GM21825 (cell line): ENCODE measurements around the gene CUL2.
A peak's percentile ranks its signal among the peaks of the same experiment; 100 is the strongest.
"Not testable (repeated sequence)": the region's sequence is repeated elsewhere in the genome, so short reads cannot be mapped to it uniquely, and the experiment has no call there.

Experiments
- ATAC-seq: cut with Tn5 transposase; IDR thresholded peaks from one replicate; pipeline ENCODE4 v1.9.1; 2021; ENCODE audit warnings: mild to moderate bottlenecking, moderate library complexity; ENCODE audit not compliant: unreplicated experiment

The CUL2 gene

DNA sequence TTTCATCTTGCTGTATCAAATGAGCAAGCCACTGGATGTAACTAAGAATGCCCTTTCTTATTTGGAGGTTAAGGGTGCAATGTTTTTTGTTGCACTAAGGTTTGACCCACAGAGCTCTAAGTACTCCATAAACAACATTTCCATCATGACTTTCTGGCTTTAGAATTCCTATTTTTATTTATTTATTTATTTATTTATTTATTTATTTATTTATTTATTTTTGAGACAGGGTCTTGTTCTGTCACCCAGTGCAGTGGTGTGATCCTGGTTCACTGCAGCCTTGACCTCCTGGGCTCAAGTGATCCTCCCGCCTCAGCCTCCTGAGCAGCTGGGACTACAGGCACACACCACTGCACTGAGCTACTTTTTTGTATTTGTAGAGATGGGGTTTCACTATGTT, 9.9 kb downstream of the CUL2 start:
- not testable (repeated sequence) for ATAC-seq

DNA sequence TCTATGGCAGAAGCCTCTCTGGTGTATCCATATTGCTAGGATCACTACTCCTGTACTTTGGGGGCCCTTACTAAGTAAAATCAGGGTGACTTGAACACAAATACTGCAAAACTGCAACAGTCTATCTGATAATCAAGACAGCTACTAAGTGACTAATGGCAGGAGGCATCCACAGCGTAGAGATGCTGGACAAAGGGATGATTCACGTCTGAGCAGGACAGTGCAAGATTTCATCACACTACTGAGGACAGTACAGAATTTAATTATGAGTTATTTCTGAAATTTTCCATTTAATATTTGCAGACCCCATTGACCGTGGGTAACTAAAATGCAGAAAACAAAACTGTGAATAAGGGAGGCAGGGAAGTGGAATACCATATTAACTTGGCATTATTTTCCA, 10.4 kb downstream of the CUL2 start:
- no peak for ATAC-seq

DNA sequence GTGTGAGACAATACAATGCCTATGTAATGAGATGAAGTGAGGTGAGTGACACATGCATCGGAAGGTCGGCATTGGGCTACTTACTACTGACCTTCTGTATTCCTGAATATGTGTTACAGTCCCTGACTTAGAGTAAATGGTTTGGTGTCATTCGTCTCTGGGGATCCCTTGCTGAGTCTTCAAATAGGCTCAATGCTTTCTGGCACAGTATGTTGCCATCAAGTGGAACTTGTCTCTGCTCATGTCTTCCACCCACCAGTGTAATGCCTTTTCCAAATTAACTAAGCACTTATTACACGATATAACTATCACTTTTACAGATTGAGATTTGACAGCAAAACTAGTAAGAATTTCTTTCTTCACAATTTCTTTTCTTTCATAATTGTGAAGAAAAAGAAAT, 10.9 kb downstream of the CUL2 start:
- no peak for ATAC-seq

DNA sequence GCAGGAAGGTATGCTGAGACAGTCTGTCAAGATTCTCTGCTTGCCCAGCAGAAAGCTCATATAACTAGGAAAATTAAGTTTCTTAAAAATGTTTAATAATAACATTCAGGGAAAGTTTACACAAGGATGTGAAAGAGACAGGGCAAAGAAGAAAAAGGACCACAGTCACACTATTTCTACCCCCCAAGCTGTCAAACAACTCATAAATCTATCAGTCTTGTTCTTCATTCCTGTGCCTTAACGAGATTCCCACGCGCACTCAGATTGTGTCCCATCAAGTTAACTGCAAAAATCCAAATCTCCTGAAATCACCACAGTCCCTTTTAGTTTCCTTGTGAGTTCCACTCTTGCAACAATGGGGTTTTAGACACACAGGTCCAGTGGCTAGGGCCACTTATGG, 14.9 kb downstream of the CUL2 start:
- ATAC-seq = no peak

DNA sequence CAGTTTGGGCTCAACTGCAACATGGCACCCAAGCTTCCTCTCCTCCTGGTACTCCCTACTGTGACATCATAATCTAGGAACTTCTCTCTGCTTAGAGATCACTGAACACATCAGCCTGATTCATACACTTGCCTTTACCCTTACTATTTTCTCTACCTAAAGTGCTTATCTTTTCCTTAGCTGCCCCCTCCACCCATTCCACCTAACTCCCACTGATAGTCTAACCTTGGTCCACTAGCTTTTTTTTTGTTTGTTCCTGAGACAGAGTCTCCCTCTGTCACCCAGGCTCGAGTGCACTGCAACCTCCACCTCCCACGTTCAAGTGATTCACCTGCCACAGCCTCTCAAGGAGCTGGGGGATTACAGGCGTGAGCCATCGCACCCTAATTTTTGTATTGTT, 15.9 kb downstream of the CUL2 start:
- ATAC-seq = no peak

DNA sequence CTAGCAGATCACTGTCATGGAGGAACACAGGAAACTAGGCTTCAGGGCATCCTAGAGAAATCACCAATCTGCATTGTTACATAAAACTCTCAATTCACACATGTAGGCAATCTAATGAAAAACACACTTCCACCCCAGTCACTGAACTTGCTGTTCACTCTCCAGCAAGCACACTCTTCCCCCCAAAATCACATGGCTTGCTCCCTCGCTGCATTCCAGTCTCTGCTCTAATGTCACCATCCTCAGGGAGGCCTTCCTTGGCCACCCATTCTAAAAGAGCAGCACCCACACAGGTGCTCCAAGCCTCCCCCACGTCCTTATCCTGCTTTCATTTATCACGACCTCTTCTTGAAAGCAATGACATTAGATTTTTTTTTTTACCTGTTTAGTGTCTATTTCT, 19.6 kb downstream of the CUL2 start:
- no peak for ATAC-seq

DNA sequence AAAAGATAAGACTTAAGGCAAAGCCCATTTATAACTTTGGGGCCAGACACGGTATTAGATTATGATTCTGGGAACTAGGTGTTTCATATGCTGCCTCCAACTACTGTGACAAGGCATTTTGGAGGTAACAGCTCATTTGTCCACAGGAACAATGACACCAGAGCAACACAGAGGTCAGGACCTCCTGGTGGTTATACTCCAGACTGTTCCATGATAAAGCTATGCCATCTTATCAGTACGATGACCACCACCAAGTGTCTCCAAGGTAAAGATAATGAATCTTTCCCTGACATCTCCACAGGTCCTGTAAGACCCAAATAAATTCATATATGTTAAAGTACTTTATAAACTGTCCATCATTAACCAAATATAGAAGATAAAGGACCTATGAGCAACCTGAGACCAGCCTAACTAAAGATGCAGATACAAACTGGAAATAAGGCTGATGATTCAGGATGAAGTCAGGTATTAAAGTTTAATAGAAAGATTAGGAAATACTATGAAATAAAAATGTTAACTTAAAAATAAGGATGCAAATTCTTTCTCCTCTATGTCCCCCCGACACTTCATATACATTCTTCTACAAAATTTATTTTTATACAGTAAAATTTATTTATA, 26.2 kb downstream of the CUL2 start:
- ATAC-seq = no peak

DNA sequence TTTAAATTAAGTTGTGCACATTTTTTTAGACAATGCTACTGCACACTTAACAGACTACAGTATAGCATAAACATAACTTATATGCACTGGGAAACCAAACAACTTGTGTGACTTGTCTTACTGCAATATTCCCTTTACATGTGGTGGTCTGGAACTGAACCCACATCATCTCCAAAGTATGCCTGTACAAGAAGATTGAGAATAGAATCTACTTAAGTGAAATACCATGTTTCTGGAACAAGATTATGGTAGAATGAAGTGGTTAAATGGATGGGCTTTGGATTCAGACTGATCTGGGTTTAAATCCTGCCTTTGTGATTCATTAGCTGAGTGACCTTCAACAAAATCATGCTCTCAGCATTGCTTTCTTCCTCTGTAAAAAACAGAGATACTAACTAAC, 30.7 kb downstream of the CUL2 start:
- ATAC-seq = no peak

DNA sequence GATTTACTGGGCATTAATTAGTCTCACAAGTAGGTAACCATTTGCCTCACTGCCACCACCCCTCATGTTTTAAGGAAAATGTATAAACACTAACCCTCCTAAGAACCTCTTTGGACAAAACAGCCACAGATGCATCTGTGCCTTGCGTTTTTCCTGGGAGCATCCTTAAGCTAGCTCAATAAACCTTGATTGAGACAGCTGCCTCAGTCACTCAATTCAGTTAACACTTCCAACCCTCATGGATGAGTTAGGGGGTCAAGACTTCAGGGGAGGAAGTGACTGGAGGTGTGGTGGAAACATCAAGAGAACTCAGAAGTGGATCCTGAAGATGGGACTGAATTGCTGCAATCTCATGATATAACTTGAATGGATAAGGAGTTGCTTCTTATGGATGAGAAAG, 31.5 kb downstream of the CUL2 start:
- peak; percentile 11 for ATAC-seq

DNA sequence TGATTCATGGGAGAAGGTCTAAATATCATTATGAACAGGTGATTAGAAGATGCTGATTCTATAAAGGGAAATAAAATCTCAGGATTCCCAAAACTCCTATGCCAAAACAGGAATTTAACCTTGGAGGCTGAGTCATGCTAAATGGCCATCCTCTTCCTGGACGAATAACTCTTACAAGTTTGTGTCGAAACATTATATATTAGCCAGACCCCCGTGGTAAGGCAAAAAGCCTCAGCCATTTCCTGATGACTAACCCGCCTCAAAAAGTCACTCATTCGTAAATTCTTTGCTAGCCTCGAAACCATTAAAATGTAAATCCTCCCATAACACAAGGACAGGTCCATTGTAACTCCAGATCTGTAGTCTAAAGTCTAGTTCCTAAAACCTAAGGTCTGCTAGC, 32.0 kb downstream of the CUL2 start:
- peak; percentile 81 for ATAC-seq

DNA sequence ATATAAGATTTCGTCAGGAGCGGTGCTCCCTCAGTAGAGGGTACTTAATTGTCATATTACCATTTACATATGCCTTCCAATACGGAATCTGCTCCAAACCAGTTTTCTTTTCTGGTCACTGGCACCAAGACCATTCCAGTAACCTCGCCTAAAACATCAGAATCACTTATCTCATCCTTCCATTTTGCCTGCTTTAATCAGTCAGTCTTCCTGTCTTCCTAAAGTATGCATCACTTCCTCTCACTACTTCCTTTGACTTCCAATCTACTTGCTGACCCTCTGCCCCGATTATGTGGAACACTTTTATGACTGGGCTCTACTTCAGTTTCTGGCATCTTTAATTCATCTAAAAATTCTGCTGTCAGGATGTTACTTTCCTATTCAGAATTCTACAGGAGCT, 33.5 kb downstream of the CUL2 start:
- no peak for ATAC-seq

DNA sequence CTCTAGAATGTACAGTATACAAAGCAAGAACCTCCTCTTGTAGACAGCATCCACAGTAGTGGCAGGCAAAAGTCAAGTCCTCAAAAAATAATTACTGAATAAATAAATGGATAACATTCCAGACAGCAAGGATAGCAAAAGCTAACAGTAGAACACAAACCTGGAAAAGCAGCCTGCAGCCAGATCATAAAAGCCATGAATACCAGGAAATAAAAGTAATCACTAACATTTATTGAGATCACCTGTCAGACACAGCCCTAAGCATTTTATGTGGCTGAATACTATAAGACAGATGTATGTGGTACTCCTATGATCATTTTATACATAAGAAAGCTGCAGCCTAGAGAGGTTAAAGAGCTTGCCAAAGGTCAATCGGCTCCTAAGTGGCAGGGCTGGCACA, 34.0 kb downstream of the CUL2 start:
- ATAC-seq = no peak

DNA sequence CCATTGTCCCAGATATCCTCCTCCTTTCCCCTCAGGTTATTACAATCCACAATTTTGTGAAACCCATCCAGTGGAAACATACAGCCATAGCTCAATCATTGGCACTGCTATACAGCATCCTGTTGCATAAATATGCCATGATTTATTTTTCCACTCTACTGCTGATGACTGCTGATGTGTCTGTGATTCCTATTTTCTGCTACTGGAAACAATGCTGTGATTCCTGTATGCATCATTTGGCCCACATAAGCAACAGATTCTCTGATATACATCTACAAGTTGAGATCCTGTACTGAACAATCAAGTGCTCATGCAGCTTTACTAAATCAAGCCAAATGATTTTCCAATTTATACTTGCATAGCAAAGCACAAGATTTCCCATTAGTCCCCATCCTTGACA, 39.6 kb downstream of the CUL2 start:
- no peak for ATAC-seq

DNA sequence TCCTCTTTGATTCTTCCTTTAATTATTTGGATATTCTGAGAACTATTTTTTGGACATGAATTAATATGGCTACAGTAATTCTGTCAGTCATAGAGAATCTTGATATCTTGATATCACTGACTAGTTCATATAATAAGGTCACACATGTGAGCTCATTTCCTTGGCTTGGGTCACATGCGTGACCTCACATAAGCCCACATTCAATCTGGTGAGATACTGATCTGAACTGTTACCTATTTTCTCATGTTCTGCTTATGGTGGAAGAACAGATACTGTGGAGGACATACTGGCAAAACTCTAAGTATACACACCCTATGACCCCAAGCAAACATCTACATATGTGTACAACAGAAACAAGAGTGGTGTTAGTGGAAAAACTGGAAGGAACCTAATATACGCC, 44.1 kb downstream of the CUL2 start:
- no peak for ATAC-seq

DNA sequence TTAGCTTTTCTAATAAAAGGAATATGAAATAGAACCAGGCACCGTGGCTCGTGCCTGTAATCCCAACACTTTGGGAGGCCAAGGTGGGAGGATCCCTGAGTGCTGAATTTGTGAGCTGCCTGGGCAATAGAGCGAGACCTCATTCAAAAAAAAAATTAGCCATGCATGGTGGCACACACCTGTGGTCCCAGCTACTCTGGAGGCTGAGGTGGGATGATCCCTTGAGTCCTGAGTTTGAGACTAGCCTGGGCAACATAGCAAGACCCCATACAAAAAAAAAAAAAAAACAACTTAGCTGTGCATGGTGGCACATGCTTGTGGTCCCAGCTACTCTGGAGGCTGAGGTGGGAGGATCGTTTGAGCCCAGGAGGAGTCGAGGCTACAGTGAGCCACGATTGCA, 44.9 kb downstream of the CUL2 start:
- not testable (repeated sequence) for ATAC-seq

DNA sequence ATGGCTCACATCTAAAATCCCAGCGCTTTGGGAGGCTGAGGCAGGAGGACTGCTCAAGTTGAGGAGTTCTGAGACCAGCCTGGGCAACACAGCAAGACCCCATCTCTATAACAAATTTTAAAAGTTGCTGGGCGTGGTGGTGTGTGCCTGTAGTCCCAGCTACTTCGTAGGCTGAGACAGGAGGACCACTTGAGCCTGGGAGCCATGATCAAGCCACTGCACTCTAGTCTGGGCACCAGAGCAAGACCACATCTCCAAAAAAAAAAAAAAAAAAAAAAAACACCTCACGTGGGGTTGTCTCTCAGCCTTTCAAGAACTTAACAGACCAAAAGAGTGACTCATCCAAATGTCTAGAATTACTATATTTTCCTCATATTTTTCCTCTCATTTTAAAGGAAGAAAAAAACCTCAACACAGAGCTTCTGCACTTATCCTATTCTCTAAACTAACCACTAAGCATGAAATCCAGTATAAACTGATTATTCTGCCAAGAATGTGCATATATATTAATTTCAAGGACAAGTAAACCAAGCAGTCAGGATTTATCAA, 46.3 kb downstream of the CUL2 start:
- no peak for ATAC-seq

DNA sequence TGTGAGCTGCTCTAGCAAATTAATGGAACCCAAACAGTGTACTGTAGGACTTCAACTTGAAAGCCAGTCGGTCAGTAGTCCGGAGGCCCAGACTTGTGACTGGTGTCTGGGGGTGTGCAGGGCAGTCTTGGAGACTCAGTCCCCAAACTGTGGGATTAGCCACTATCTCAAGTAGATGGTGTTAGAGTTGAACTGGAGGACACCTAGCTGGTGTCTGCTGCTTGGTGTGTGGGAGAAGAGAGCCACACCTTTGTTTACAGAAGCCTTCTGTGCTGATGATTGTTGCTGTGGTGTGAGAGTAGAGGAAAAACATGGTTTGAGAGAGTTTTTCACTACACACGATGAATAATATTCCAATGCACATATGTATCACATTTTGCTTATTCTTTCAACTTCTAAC, 47.4 kb downstream of the CUL2 start:
- ATAC-seq = no peak

DNA sequence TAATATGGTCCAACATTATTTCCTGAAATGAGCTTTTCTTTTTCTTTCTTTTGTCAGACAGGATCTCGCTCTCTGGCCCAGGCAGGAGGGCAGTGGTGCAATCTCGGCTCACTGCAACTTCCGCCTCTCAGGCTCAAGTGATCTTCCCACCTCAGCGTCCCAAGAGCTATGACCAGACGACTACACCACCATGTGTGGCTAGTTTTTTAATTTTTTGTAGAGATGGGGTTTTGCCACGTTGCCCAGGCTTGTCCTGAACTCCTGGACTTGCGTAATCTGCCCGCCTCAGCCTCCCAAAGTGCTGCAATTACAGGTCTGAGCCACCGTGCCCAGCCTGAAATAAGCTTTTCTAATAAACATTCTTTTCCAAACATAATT, 48.6 kb downstream of the CUL2 start:
- ATAC-seq = no peak

DNA sequence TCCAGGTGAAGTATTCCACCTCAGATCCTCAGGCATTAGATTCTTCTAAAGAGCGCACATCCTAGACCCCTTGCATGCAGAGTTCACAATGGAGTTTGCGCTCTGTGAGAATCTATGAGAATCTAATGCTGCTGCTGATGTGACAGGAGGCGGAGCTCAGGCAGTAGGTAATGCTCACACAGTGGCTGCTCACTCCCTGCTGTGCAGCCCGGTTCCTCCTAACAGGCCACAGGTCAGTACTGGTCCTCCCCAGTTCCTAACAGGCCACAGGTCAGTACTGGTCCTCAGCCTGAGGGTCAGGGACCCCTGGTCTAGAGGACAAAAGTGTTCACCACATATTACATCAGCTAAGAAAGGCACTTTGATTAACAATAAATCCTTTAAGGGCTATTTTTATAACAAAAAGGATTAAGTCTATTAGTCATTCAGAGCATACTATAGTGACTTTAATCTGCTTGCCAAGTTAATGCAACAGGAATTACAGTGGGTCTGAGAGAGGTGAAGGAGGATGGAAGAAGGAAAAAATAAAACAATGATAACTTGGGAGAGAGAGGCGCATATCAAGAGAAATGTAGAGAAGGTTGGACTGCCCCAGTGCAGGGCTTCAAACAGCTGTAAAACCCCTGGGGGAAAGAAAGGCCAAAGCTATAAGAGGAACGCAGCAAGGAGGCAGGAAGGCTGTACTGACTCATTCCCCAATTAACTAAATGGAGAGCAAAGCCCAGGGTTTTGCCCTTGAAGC, 49.2 kb downstream of the CUL2 start:
- ATAC-seq = no peak

DNA sequence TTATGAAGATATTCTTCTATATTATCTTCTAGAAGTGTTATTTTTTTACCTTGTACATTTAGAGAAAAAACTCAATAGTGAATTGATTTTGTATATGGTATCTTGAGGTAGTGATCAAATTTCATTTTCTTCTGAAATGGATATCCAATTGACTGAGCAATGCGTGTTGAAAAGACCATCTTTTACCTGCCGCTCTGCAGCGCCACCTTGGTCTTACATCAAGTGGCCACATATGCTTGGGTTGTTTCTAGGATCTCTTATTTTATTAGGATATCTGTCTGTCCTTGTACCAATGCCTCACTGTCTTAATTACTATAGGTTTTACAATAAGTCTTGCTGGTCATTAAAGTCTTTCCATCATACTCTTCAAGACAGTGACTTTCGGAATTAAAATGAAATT, 53.0 kb downstream of the CUL2 start:
- ATAC-seq = no peak

DNA sequence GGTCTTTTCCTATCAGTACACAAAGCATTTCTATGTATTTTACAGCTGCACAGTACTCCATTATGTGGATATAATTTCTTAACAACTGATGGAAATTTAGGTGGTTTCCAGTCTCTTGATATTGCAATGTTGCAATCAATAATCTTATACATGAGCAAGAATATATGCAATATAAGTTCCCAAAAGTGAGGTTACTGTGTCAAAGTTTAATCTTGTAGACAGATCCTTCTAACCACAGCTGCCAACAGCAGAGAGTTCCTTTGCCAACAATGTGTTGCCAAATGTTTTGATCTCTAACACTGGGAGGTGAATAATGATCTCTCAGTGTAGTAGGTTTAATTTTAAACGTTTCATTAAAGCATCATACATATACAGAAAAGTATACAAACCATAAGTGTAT, 54.5 kb downstream of the CUL2 start:
- no peak for ATAC-seq

DNA sequence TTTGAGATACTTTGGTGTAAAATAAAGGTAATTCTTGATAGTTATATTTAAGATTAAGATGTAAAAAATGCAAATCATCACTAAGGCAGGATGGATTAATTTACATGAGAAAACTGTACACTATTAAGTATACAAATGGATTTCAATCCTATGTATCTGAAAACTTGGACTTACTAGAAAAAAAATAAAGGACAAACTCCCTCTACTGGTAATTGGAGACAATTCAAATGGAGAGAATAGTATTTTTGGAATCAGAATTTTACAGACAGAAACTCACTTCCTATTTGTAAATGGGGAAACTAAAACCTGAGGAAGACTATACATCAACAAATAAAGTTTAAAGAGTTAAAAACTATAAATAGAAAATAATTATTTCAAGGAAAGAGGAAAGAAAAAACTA, 62.6 kb downstream of the CUL2 start:
- ATAC-seq = no peak

DNA sequence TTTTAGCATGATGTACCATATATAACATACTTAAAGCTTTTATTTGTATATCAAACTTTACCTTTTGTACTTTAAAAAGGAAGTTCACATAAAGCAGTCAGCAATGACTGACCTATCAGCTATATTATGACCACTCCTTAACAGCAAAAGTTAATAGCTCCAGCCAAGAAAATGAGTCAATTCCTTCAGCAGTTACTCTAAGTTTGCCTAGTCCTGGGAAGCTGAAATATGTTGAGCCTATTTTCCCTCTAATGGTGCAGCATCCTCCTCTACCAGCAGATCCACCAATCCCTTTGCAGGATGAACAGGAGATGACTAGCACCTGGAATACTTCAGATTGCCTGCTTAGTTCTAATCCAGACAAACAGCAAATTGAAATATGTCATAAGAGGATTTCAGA, 64.2 kb downstream of the CUL2 start:
- no peak for ATAC-seq
